GM12878 (cell line): ENCODE data around the gene PRR22. TPM values are rescaled to one million over a fixed set of nuclear protein-coding genes. Genes with fewer than 3 reads are reported as not detected.

Experiments used
- ATAC-seq: fragments of 200-7000 bp; cut with Tn5 transposase; 3 replicates; pipeline ENCODE4 v1.9.1; 2020; ENCODE audit warnings: mild to moderate bottlenecking, moderate library complexity
- BruUV-seq: library from RNA; stranded (reverse); fragments of 400-500 nt; replicated peaks from 2 replicates; lab custom pipeline; 2021; lab: Mats Ljungman, UMichigan
- CTCF ChIA-PET: fragments of 300-600 bp; sonication (Branson Sonifier 250); formaldehyde crosslinking; extraction: SDS; loops from one replicate; lab custom pipeline; 2021; ENCODE audit warnings: inconsistent platforms; lab: Yijun Ruan, JAX
- POLR2A ChIA-PET: fragments of 350-600 bp; formaldehyde crosslinking; extraction: SDS; loops from one replicate; lab custom pipeline; 2021; ENCODE audit warnings: inconsistent platforms; lab: Charles Lee
- RAD21 ChIA-PET: fragments of 300-600 bp; sonication (Branson Sonifier 250); formaldehyde crosslinking; loops from one replicate; lab custom pipeline; 2023; ENCODE audit warnings: antibody characterized with exemption; ENCODE audit not compliant: unreplicated experiment; lab: Charles Lee
- SMC1A ChIA-PET: fragments of 300-600 bp; sonication (Branson Sonifier 250); formaldehyde crosslinking; loops from one replicate; lab custom pipeline; 2023; ENCODE audit not compliant: unreplicated experiment, uncharacterized antibody; lab: Charles Lee
- DNase-seq: peaks from one replicate; pipeline ENCODE4 v3.0.0-alpha.2; 2011; ENCODE audit warnings: low read depth, low spot score
- FAIRE-seq: peaks from 3 replicates; lab custom pipeline; 2011; peaks lifted over from hg19 to GRCh38; lab: Jason Lieb, UNC
- H2AFZ ChIP-seq: 2 replicates; pipeline ENCODE4 v1.6.0; 2011; ENCODE audit warnings: low read depth, low read length, control low read depth; ENCODE audit not compliant: control insufficient read depth
- H3K27ac ChIP-seq: 2 replicates; pipeline ENCODE4 v1.5.1; 2011; ENCODE audit warnings: control low read depth; ENCODE audit not compliant: control insufficient read depth, insufficient read depth
- H3K27me3 ChIP-seq, 2 experiments: replicated peaks in 1 of 2; 2 replicates each; pipeline versions ENCODE4 v1.6.0 to v1.6.1; 2011; ENCODE audit warnings: low read length in 1 of 2; ENCODE audit not compliant: control insufficient read depth in 2 of 2, insufficient read depth in 2 of 2
- H3K36me3 ChIP-seq, 2 experiments: 2 replicates each; pipeline ENCODE4 v1.5.1; 2011; ENCODE audit warnings: low read length in 1 of 2; ENCODE audit not compliant: control insufficient read depth in 2 of 2, insufficient read depth in 2 of 2
- H3K4me1 ChIP-seq: 2 replicates; pipeline ENCODE4 v1.6.1; 2011; ENCODE audit warnings: mild to moderate bottlenecking, low read length, moderate library complexity, mixed read lengths; ENCODE audit not compliant: control insufficient read depth, insufficient read depth
- H3K4me2 ChIP-seq: 2 replicates; pipeline ENCODE4 v1.6.0; 2011; ENCODE audit warnings: control low read depth; ENCODE audit not compliant: control insufficient read depth, insufficient read depth
- H3K4me3 ChIP-seq: fragments of 200-600 bp; sonication (generic); 2 replicates; pipeline ENCODE4 v1.5.1; 2016
- H3K79me2 ChIP-seq: 2 replicates; pipeline ENCODE4 v1.6.0; 2011; ENCODE audit warnings: low read length; ENCODE audit not compliant: control insufficient read depth, insufficient read depth
- H3K9ac ChIP-seq: 2 replicates; pipeline ENCODE4 v1.8.0; 2011; ENCODE audit warnings: low read length, control low read depth, mixed read lengths; ENCODE audit not compliant: control insufficient read depth, insufficient read depth
- H3K9me3 ChIP-seq: replicated peaks from 3 replicates; pipeline ENCODE4 v1.5.1; 2011; ENCODE audit warnings: mild to moderate bottlenecking, low read length; ENCODE audit not compliant: control insufficient read depth, insufficient read depth
- H4K20me1 ChIP-seq: 2 replicates; pipeline ENCODE4 v1.6.0; 2011; ENCODE audit not compliant: control insufficient read depth, insufficient read depth
- CBX5 ChIP-seq: sonication (generic); IDR thresholded peaks from 2 replicates; pipeline ENCODE4 v1.6.1; 2016; ENCODE audit warnings: low read depth, moderate library complexity, mild to moderate bottlenecking, inconsistent platforms
- CREB1 ChIP-seq: IDR thresholded peaks from 2 replicates; pipeline ENCODE4 v1.6.1; 2012; ENCODE audit warnings: low read depth, mild to moderate bottlenecking, inconsistent platforms
- DPF2 ChIP-seq: fragments of 450-650 bp; IDR thresholded peaks from 2 replicates; pipeline ENCODE4 v1.6.1; 2017; ENCODE audit warnings: mild to moderate bottlenecking
- HCFC1 ChIP-seq: fragments of 150-350 bp; IDR thresholded peaks from 2 replicates; pipeline ENCODE4 v1.6.1; 2014; ENCODE audit warnings: low read length
- MEF2A ChIP-seq: IDR thresholded peaks from 2 replicates; pipeline ENCODE4 v1.6.1; 2011; ENCODE audit warnings: low read depth, mild to moderate bottlenecking, low read length, moderate library complexity; ENCODE audit not compliant: insufficient read depth
- NFYA ChIP-seq: IDR thresholded peaks from 2 replicates; pipeline ENCODE4 v1.6.1; 2011; ENCODE audit warnings: low read depth, mild to moderate bottlenecking, low read length, improper control_type of control experiment, borderline replicate concordance
- NR2C1 ChIP-seq: fragments of 450-650 bp; IDR thresholded peaks from 2 replicates; pipeline ENCODE4 v1.6.1; 2017; ENCODE audit warnings: antibody characterized with exemption, mild to moderate bottlenecking, moderate library complexity
- NRF1 ChIP-seq: conservative IDR thresholded peaks from 2 replicates; pipeline ENCODE4 v1.6.1; 2011; ENCODE audit warnings: mild to moderate bottlenecking, low read depth, low read length, improper control_type of control experiment
- POLR2AphosphoS2 ChIP-seq: IDR thresholded peaks from 2 replicates; pipeline ENCODE4 v1.6.1; 2011; ENCODE audit warnings: low read depth, mild to moderate bottlenecking, low read length, improper control_type of control experiment, moderate library complexity
- POLR2AphosphoS5 ChIP-seq: IDR thresholded peaks from 2 replicates; pipeline ENCODE4 v1.6.1; 2011; ENCODE audit warnings: mild to moderate bottlenecking, low read length, inconsistent platforms
- RAD51 ChIP-seq: fragments of 450-650 bp; IDR thresholded peaks from 2 replicates; pipeline ENCODE4 v1.6.1; 2016; ENCODE audit warnings: moderate library complexity, mild to moderate bottlenecking, inconsistent platforms
- RUNX3 ChIP-seq: IDR thresholded peaks from 2 replicates; pipeline ENCODE4 v1.6.1; 2012; ENCODE audit warnings: low read length, inconsistent platforms
- SUPT20H ChIP-seq: IDR thresholded peaks from 2 replicates; pipeline ENCODE4 v1.6.1; 2011; ENCODE audit warnings: low read depth, mild to moderate bottlenecking, low read length, moderate library complexity, borderline replicate concordance; ENCODE audit not compliant: control insufficient read depth
- TCF7 ChIP-seq: IDR thresholded peaks from 2 replicates; pipeline ENCODE4 v1.6.1; 2014; ENCODE audit warnings: antibody characterized with exemption, borderline replicate concordance
- WRNIP1 ChIP-seq: IDR thresholded peaks from 2 replicates; pipeline ENCODE4 v1.6.1; 2011; ENCODE audit warnings: low read depth, low read length, improper control_type of control experiment, borderline replicate concordance
- ZNF622 ChIP-seq: fragments of 450-650 bp; IDR thresholded peaks from 2 replicates; pipeline ENCODE4 v1.6.1; 2017; ENCODE audit warnings: mild to moderate bottlenecking, inconsistent platforms
- WGBS: methylation state at CpG from one replicate; pipeline ENCODE4 v1.1.6; 2016; ENCODE audit warnings: low lambda C conversion rate; ENCODE audit not compliant: insufficient replicate concordance, insufficient coverage; ENCODE audit errors: missing lambda C conversion rate; 5-methylcytosine and 5-hydroxymethylcytosine counted together
- in situ Hi-C: fragments of 300-500 bp; cut with MboI; formaldehyde crosslinking; loops from 9 replicates; pipeline ENCODE4 v1.14.3; 2018; ENCODE audit warnings: mixed read lengths
- intact Hi-C: fragments of 100-400 bp; cut with micrococcal nuclease; formaldehyde crosslinking; loops from one replicate; pipeline ENCODE4 v1.14.2; 2022; ENCODE audit not compliant: unreplicated experiment
- polyA plus RNA-seq, 11 experiments: library from polyadenylated mRNA; depleted of rRNA in 4 of 11; unstranded in 6 of 11; stranded (reverse) in 5 of 11; fragments of >200 nt; fragmentation: Nextera tagmentation in 4 of 11; fragmentation: Illumina TruSeq in 1 of 11; extraction: Ambion mirVana in 4 of 11; extraction: Trizol in 1 of 11; gene quantifications; 1 replicate in 1 of 11; 2 replicates in 10 of 11; pipeline versions ENCODE4 v1.2.1 to v1.2.3, GENCODE V29; 2011 to 2016; ENCODE audit warnings: inconsistent platforms in 2 of 11, missing spikeins in 2 of 11, low read depth in 1 of 11
- total RNA-seq, 4 experiments: library from RNA; depleted of rRNA in 3 of 4; stranded (reverse); fragments of >200 nt in 3 of 4; fragmentation: Illumina TruSeq in 1 of 4; extraction: Trizol in 1 of 4; gene quantifications; 2 replicates each; pipeline versions ENCODE4 v1.2.1 to v1.2.3, GENCODE V29; 2013 to 2021
- TF ChIP-seq, protein P1 (sequence below): IDR thresholded peaks from 2 replicates; pipeline ENCODE4 v1.6.1; 2011; ENCODE audit warnings: low read depth, mild to moderate bottlenecking, low read length, moderate library complexity, borderline replicate concordance; ENCODE audit errors: extremely low read depth
- TF ChIP-seq, protein P2 (sequence below): IDR thresholded peaks from 2 replicates; pipeline ENCODE4 v1.6.1; 2012; ENCODE audit warnings: improper control_type of control experiment, low read depth, low read length; ENCODE audit not compliant: insufficient replicate concordance
- TF ChIP-seq, protein P3 (sequence below), 3 experiments: IDR thresholded peaks in 2 of 3; conservative IDR thresholded peaks in 1 of 3; 2 replicates each; pipeline ENCODE4 v1.5.1; 2011; ENCODE audit warnings: low read depth in 3 of 3, low read length in 3 of 3, mild to moderate bottlenecking in 3 of 3, control low read depth in 2 of 3, moderate library complexity in 2 of 3, inconsistent platforms in 1 of 3, mixed read lengths in 1 of 3; ENCODE audit not compliant: control insufficient read depth in 2 of 3, insufficient read depth in 1 of 3; ENCODE audit errors: extremely low read depth in 1 of 3

The PRR22 gene
- total and polyA plus RNA-seq, 10 of the 15 experiments (the other 5 are each of a cell fraction or from before 2014, with no cell fraction given): 0.31 to 4.4 (median 1.3) TPM; not detected in 2

DNA sequence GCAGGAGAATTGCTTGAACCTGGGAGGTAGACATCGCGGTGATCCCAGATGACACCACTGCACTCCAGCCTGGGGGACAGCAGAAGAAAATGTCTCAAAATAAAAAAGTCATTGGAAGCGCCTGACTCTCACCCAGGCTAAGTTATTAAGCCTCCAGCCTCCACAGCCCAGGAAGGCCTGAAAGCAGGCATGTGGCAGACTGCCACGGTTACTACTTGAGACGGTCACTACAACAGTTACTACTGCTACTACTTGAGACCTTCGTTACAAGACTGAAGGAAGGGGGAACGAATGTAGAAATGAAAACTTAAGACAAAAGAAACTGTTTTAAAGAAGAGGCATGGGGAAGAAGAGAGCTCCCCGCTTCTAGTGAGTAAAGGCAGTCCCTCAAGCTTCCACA lies 9.6 kb downstream of the PRR22 start:
- H3K9me3 ChIP-seq: no peaks in the 10 kb centered on the region
- 38% methylated on average over 8 of the region's 8 CpGs for WGBS
- SMC1A ChIA-PET: no interaction called here
- H3K4me1 ChIP-seq: no peaks in the 10 kb centered on the region
- intact Hi-C loops (no loop called here), in situ Hi-C loops (no loop called here)
- CTCF ChIA-PET: interaction anchor here (1.5 to 1.8 kb wide), 2 partner anchors 18 to 247 kb away, joined by 6 to 7 read pairs; no protein-coding TSS in a partner anchor
- FAIRE-seq (no peak), DNase-seq (no peak), ATAC-seq (no peak)
- no peak overlapping the region for H3K4me3 ChIP-seq
- no peak for TF ChIP-seq RAD51
- TF ChIP-seq TCF7: no peak
- no peak for TF ChIP-seq POLR2AphosphoS2
- no peak for TF ChIP-seq WRNIP1
- TF ChIP-seq CBX5: no peak
- TF ChIP-seq, protein P1, sequence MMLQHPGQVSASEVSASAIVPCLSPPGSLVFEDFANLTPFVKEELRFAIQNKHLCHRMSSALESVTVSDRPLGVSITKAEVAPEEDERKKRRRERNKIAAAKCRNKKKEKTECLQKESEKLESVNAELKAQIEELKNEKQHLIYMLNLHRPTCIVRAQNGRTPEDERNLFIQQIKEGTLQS: no peak
- no peak for TF ChIP-seq NRF1
- TF ChIP-seq NFYA: no peak
- TF ChIP-seq HCFC1: no peak
- TF ChIP-seq, protein P2, sequence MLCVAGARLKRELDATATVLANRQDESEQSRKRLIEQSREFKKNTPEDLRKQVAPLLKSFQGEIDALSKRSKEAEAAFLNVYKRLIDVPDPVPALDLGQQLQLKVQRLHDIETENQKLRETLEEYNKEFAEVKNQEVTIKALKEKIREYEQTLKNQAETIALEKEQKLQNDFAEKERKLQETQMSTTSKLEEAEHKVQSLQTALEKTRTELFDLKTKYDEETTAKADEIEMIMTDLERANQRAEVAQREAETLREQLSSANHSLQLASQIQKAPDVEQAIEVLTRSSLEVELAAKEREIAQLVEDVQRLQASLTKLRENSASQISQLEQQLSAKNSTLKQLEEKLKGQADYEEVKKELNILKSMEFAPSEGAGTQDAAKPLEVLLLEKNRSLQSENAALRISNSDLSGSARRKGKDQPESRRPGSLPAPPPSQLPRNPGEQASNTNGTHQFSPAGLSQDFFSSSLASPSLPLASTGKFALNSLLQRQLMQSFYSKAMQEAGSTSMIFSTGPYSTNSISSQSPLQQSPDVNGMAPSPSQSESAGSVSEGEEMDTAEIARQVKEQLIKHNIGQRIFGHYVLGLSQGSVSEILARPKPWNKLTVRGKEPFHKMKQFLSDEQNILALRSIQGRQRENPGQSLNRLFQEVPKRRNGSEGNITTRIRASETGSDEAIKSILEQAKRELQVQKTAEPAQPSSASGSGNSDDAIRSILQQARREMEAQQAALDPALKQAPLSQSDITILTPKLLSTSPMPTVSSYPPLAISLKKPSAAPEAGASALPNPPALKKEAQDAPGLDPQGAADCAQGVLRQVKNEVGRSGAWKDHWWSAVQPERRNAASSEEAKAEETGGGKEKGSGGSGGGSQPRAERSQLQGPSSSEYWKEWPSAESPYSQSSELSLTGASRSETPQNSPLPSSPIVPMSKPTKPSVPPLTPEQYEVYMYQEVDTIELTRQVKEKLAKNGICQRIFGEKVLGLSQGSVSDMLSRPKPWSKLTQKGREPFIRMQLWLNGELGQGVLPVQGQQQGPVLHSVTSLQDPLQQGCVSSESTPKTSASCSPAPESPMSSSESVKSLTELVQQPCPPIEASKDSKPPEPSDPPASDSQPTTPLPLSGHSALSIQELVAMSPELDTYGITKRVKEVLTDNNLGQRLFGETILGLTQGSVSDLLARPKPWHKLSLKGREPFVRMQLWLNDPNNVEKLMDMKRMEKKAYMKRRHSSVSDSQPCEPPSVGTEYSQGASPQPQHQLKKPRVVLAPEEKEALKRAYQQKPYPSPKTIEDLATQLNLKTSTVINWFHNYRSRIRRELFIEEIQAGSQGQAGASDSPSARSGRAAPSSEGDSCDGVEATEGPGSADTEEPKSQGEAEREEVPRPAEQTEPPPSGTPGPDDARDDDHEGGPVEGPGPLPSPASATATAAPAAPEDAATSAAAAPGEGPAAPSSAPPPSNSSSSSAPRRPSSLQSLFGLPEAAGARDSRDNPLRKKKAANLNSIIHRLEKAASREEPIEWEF: no peak
- TF ChIP-seq NR2C1: no peak
- TF ChIP-seq DPF2: no peak
- no peak for TF ChIP-seq CREB1
- no peak for TF ChIP-seq ZNF622
- no peak for TF ChIP-seq RUNX3
- TF ChIP-seq POLR2AphosphoS5: no peak
- no peak for TF ChIP-seq SUPT20H
- TF ChIP-seq, protein P3, sequence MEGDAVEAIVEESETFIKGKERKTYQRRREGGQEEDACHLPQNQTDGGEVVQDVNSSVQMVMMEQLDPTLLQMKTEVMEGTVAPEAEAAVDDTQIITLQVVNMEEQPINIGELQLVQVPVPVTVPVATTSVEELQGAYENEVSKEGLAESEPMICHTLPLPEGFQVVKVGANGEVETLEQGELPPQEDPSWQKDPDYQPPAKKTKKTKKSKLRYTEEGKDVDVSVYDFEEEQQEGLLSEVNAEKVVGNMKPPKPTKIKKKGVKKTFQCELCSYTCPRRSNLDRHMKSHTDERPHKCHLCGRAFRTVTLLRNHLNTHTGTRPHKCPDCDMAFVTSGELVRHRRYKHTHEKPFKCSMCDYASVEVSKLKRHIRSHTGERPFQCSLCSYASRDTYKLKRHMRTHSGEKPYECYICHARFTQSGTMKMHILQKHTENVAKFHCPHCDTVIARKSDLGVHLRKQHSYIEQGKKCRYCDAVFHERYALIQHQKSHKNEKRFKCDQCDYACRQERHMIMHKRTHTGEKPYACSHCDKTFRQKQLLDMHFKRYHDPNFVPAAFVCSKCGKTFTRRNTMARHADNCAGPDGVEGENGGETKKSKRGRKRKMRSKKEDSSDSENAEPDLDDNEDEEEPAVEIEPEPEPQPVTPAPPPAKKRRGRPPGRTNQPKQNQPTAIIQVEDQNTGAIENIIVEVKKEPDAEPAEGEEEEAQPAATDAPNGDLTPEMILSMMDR (IDR thresholded peaks at IDR 0.05 in 2 of 3, conservative IDR thresholded peaks at IDR 0.05 in 1 of 3; ENCODE audit: control insufficient read depth in 2 of 3, extremely low read depth in 1 of 3, insufficient read depth in 1 of 3, low read depth in 3 of 3, low read length in 3 of 3): no peak
- TF ChIP-seq MEF2A: no peak
- H3K27ac ChIP-seq: no peak overlapping the region
- no peaks in the 10 kb centered on the region for H3K36me3 ChIP-seq
- POLR2A ChIA-PET: interaction anchor here (0.6 kb wide), 1 partner anchor 801 kb away, joined by 9 read pairs; no protein-coding TSS in a partner anchor
- H3K27me3 ChIP-seq: no peaks in the 10 kb centered on the region
- no peaks in the 10 kb centered on the region for H3K79me2 ChIP-seq
- no peaks in the 10 kb centered on the region for H4K20me1 ChIP-seq
- no peak overlapping the region for H3K4me2 ChIP-seq
- H2AFZ ChIP-seq: no peak overlapping the region
- RAD21 ChIA-PET: no interaction called here
- H3K9ac ChIP-seq: no peak overlapping the region
- no TSS peak for BruUV-seq
